HCT116 (cell line): ENCODE measurements around the gene SKAP1.

Source experiments
- CTCF ChIP-seq, 3 experiments: fragments of 200-600 bp in 1 of 3; sonication (generic) in 1 of 3; IDR thresholded peaks in 2 of 3; conservative IDR thresholded peaks in 1 of 3; 2 replicates each; pipeline ENCODE4 v1.5.1; 2012 to 2017; ENCODE audit warnings: low read depth in 2 of 3, low read length in 2 of 3, antibody characterized with exemption in 1 of 3, borderline replicate concordance in 1 of 3, control low read depth in 1 of 3, mild to moderate bottlenecking in 1 of 3, mixed read lengths in 1 of 3, mixed run types in 1 of 3, moderate library complexity in 1 of 3; ENCODE audit not compliant: insufficient read depth in 1 of 3
- EGR1 ChIP-seq: IDR thresholded peaks from 2 replicates; pipeline ENCODE4 v1.6.1; 2012; ENCODE audit warnings: low read depth
- TCF7L2 ChIP-seq: IDR thresholded peaks from 2 replicates; pipeline ENCODE4 v1.7.0; 2011; ENCODE audit warnings: borderline replicate concordance, inconsistent platforms; ENCODE audit not compliant: insufficient read depth, insufficient read length; ENCODE audit errors: extremely low read depth

GRCh38 chr17:48104440-48104839, 325.6 kb downstream of the SKAP1 start:
- TF ChIP-seq EGR1: no peak
- no peak for TF ChIP-seq CTCF (IDR thresholded peaks at IDR 0.05 in 2 of 3, conservative IDR thresholded peaks at IDR 0.05 in 1 of 3; ENCODE audit: borderline replicate concordance in 1 of 3, insufficient read depth in 1 of 3, low read depth in 2 of 3, low read length in 2 of 3)
- TF ChIP-seq TCF7L2: no peak
